Measurements from ENCODE around the gene SCN2B.

The SCN2B gene

GRCh38 chr11:118152552-118153471, 23.6 kb downstream of the SCN2B start, which contains the start of gene SCN4B:
TSS of gene SCN4B (minus strand) at chr11:118152823. CDS start at chr11:118152673, 150 bp downstream.
- no peak for DNase-seq (ENCODE audit: low read depth)

GRCh38 chr11:118152020-118152551, 24.4 kb downstream of the SCN2B start:
- no peak for DNase-seq (ENCODE audit: low read depth)

GRCh38 chr11:118151431-118151830, 25.0 kb downstream of the SCN2B start:
- no peak for DNase-seq (ENCODE audit: low read depth)

DNA sequence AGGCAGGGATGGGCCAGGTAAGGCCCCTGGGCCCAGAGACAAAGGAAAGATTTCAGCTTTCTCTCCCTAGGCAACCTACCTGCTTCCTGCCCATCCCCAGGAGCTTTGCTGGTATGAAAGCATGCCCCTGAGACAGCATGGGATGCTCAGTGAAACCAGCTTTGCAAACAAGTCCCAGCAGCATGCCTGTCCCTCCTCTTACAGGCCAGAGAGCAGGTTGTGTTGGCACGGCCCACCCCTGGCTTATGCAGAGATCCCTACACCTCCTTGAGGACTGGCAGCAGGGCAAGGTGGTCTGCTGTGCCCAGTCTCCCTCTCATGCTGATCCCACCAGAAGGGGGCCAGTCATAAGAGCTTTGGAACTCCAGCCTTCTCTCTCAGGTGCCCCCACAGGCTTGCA, 26.9 kb downstream of the SCN2B start:
- DNase-seq (ENCODE audit: low read depth): no peak

DNA sequence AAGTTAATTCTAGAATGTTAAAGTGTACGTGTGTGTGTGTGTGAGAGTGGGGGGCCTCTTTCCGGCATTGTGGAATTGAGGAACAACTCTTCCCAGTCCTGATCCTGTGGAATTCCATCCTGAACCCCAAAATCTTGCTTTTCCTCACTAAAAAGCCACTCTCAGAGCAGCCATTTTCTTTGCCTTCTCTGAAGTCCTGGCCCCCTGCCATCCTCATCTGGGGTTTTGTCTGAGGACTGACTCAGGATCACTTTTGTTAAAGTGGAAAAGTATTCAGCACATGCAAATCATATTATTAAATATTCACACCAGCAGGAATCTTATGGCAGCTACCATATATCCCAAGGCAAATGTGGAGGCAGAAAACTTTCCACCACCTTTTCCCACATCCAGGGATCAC, 27.6 kb downstream of the SCN2B start:
- no peak for DNase-seq (ENCODE audit: low read depth)

DNA sequence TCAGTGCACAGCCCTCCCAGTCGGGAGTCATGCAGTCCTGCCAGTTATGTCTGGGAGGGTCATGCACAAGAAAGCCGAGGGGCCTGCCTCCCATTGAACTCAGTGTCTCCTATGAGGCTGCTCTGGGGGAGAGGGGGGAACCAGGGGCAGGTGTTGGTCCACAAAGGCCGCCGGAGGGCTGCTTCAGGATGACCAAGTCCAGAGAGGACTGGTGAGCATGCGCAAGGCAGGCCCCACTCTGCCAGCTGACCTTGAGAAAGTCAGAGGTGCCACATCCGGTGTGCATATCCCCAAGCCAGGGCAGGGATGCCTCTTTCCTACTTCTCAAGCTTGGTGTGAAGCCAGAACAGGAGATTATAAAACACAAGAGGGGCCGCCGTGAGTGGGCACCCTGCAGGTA, 28.2 kb downstream of the SCN2B start:
- DNase-seq (ENCODE audit: low read depth): no peak

DNA sequence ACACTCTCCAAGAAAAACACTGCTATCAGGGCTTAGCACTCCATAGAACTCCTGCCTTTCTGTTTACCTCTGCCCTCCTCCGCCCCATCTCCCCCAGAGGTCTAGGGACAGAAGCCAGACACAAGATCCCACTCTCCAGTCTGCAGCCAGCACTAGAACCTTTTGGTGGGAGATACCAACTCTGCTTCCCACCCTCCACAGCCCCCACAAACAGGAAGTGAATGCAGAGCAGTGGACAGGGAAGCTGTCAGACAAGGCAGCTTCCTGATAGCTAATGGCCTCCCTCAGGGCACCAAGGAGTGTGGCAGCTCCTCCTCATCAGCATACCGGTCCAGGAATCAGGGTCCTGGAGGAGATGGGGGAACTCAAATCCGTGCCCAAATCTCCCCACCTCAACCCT, 28.9 kb downstream of the SCN2B start:
- DNase-seq (ENCODE audit: low read depth): no peak

DNA sequence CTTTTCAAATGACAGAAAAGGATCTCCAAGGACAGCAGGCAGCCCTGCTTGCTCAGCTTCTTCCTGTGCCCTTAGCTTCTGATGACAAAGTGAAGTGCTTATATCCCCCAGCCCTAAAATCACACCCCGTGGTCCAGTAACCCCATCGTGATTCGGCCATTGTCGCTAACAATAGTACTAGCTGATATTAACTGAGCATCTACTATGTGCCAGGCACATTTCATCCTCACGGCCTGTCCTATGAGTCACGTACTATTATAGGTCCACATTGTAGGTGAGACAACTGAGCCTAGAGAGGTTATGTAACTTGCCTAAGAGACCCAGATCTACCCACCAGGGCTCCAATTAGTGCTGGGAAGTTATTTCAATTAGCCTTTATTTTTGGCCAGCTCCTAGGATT, 29.9 kb downstream of the SCN2B start:
- no peak for DNase-seq (ENCODE audit: low read depth)

GRCh38 chr11:118145285-118146227, 30.9 kb downstream of the SCN2B start:
- no peak for DNase-seq (ENCODE audit: low read depth)

DNA sequence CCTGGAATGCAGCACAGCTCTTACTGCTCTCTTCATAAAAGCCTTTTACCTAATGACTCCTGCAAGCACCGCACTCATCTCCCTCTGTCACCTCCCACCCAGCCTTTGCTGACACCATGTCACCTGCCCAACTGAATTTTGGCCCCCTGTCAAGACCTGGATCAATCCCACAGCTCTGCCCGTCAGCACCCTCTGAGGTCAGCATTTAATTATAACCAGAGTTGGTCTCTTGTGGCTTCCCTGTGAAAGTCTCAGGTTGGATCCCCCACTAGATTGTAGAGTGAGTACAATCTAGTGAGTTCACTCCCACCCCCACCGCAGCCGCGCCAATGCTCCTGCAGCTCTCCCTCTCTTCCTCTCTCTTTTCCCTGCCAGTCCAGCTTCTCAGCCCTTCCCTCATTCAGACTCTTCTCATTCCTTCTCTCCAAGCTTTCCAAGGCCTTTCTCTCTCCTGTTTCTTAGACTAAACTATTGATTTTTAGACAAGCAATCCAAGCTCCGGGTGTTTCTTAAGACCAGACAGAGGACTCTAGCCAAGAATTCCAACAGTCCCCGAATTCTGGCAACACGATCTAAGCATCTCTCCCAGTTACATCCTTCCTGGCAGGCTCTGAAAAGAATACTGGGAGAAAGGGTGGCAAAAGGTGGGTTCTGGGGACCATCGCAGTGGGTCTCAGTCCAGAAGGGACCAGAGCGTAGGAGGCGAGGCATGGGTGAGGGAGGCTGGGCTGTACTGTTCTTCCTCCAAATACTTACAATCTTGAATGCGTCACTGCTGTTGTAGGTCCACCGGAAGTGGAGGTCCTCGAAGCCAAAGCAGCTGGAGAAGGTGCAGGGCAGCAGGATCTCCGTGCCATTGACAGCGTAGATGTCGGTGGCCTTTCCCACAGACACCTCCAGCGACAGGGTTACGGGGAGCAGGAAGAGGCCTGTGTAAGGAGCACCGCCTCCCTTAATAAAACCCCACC, 31.9 kb downstream of the SCN2B start:
- DNase-seq (ENCODE audit: low read depth): no peak

GRCh38 chr11:118143661-118144185, 32.7 kb downstream of the SCN2B start:
- no peak for DNase-seq (ENCODE audit: low read depth)

GRCh38 chr11:118142809-118143208, 33.6 kb downstream of the SCN2B start:
- no peak for DNase-seq (ENCODE audit: low read depth)

GRCh38 chr11:118142081-118142480, 34.4 kb downstream of the SCN2B start:
- no peak for DNase-seq (ENCODE audit: low read depth)

DNA sequence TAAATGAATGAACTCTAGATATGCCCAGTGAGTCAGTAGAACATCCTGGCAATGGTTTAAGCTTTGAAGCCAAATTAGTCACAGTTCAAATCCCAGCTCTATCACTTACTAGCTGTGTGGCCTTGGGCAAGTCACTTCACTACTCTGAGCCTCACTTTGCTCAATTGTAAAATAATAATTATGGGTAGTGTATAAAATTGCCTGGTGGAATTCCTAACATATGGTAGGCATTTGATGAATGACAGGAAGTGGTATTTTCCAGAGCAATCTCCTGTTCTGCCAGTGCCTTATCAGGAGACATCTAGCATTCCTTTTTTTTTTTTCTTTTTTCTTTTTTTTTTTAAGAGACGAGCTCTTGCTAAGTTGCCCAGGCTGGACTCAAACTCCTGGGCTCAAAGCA, 36.9 kb downstream of the SCN2B start:
- DNase-seq (ENCODE audit: low read depth): no peak

GRCh38 chr11:118138839-118139420, 37.5 kb downstream of the SCN2B start:
- no peak for DNase-seq (ENCODE audit: low read depth)

- no peak for DNase-seq (ENCODE audit: low read depth)
Measured at GRCh38 chr11:118136801-118137200, 39.6 kb downstream of the SCN2B start.

GRCh38 chr11:118136341-118136740, 40.1 kb downstream of the SCN2B start:
- no peak for DNase-seq (ENCODE audit: low read depth)

DNA sequence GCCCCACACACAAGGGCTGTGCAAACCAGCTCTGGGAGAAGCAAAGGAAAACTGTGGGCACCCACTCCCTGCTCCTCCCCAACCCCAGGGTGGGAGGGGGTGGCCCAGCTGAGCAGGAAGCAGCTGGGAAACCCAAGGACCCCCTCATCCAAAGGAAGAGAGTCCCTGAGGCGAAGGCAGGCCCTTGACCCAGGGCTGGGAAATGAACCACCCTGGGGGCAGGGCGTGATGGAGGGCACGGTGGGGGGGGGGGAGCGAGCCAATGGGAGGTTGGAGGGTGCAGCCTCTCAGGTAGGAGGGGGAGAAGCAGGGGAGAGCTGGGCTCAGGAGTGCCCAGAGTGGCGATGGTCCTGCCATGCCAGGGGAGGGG, 40.7 kb downstream of the SCN2B start:
- no peak for DNase-seq (ENCODE audit: low read depth)

GRCh38 chr11:118135051-118135795, 41.2 kb downstream of the SCN2B start:
- DNase-seq (ENCODE audit: low read depth): no peak

DNA sequence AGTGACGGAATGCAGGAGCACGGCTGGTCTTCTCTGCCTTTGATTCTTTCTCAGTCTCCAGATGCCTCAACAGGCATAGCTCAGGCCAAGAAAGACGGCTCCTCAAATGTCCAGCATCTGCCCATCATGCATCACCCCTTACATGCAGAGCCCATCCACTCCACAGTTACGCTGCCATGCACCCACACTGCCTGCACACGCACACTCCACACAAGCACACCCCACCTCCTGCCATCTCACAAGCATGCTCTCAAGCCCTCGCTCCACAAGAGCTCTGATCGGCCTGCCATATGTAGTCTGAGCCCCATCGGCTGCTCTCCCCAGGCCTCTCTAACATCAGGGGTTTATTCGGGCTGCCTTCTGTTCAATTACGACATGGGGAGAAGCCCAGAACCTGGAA, 42.6 kb downstream of the SCN2B start:
- DNase-seq (ENCODE audit: low read depth): no peak

All from HS-27A (cell line).